Skeletal muscle cell (primary cell): ENCODE measurements around the gene BORCS5.
A peak's percentile ranks its signal among the peaks of the same experiment; 100 is the strongest.
"Not testable (repeated sequence)": the region's sequence is repeated elsewhere in the genome, so short reads cannot be mapped to it uniquely, and the experiment has no call there.

Experiments
- DNase-seq: peaks from one replicate; pipeline ENCODE4 v3.0.0-alpha.2; 2010; ENCODE audit warnings: low read depth
- H3K4me3 ChIP-seq: 2 replicates; pipeline ENCODE4 v1.5.1; 2011; ENCODE audit warnings: low read depth, mild to moderate bottlenecking, control low read depth, low read length, moderate library complexity

The BORCS5 gene

GRCh38 chr12:12502130-12502814 is 145.4 kb downstream of the BORCS5 start:
- H3K4me3 ChIP-seq, DNase-seq: not testable (repeated sequence)

GRCh38 chr12:12502815-12503151 is 145.9 kb downstream of the BORCS5 start:
- no peak overlapping the region for H3K4me3 ChIP-seq
- DNase-seq, result no peak

GRCh38 chr12:12503384-12504078 is 146.7 kb downstream of the BORCS5 start:
- H3K4me3 ChIP-seq, result no peak overlapping the region
- DNase-seq, result no peak

- H3K4me3 ChIP-seq, result peak overlapping the region; percentile 14
- DNase-seq, result peak; percentile 25
Observed at GRCh38 chr12:12505544-12506495, 148.9 kb downstream of the BORCS5 start.

- no peak overlapping the region for H3K4me3 ChIP-seq
- DNase-seq, result peak; percentile 10
Observed at GRCh38 chr12:12506496-12506890, 149.6 kb downstream of the BORCS5 start.

- H3K4me3 ChIP-seq, result no peak overlapping the region
- no peak for DNase-seq
Observed at GRCh38 chr12:12507121-12507520, 150.2 kb downstream of the BORCS5 start.

GRCh38 chr12:12508612-12509011 is 151.7 kb downstream of the BORCS5 start:
- no peak for DNase-seq
- H3K4me3 ChIP-seq, result no peak overlapping the region

GRCh38 chr12:12510141-12510540 is 153.3 kb downstream of the BORCS5 start:
- H3K4me3 ChIP-seq, result no peak overlapping the region
- DNase-seq, result peak; percentile 40

GRCh38 chr12:12510551-12510950 is 153.7 kb downstream of the BORCS5 start:
- no peak overlapping the region for H3K4me3 ChIP-seq
- DNase-seq, result no peak

GRCh38 chr12:12511021-12511783 is 154.3 kb downstream of the BORCS5 start:
- DNase-seq, result no peak
- no peak overlapping the region for H3K4me3 ChIP-seq

GRCh38 chr12:12511895-12512711 is 155.2 kb downstream of the BORCS5 start:
- H3K4me3 ChIP-seq, result no peak overlapping the region

GRCh38 chr12:12513416-12514006 is 156.6 kb downstream of the BORCS5 start:
- no peak for DNase-seq
- no peak overlapping the region for H3K4me3 ChIP-seq

More at GRCh38 chr12:12511895-12512711, 155.2 kb downstream of the BORCS5 start:
- DNase-seq, result no peak

- no peak for DNase-seq
- no peak overlapping the region for H3K4me3 ChIP-seq
Observed at GRCh38 chr12:12518464-12518845, 161.6 kb downstream of the BORCS5 start.

GRCh38 chr12:12518919-12519318 is 162.0 kb downstream of the BORCS5 start:
- H3K4me3 ChIP-seq, result no peak overlapping the region

More at GRCh38 chr12:12518919-12519318, 162.0 kb downstream of the BORCS5 start:
- DNase-seq, result no peak
